HG03139 (cell line): ENCODE measurements around the gene RABEP2.
"Not testable (repeated sequence)": the region's sequence is repeated elsewhere in the genome, so short reads cannot be mapped to it uniquely, and the experiment has no call there.

Experiments
- ATAC-seq: cut with Tn5 transposase; IDR thresholded peaks from one replicate; pipeline ENCODE4 v1.9.1; 2021; ENCODE audit not compliant: unreplicated experiment

The RABEP2 gene

DNA sequence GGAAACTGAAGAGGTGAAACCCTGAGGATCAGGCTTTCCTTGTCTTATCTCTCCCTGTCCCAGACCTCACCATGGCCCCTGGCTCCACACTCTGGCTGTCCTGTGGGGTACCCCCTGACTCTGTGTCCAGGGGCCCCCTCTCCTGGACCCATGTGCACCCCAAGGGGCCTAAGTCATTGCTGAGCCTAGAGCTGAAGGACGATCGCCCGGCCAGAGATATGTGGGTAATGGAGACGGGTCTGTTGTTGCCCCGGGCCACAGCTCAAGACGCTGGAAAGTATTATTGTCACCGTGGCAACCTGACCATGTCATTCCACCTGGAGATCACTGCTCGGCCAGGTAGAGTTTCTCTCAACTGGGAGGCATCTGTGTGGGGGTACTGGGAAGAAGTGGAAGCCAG lies 8.1 kb upstream of the RABEP2 start:
- ATAC-seq = no peak

DNA sequence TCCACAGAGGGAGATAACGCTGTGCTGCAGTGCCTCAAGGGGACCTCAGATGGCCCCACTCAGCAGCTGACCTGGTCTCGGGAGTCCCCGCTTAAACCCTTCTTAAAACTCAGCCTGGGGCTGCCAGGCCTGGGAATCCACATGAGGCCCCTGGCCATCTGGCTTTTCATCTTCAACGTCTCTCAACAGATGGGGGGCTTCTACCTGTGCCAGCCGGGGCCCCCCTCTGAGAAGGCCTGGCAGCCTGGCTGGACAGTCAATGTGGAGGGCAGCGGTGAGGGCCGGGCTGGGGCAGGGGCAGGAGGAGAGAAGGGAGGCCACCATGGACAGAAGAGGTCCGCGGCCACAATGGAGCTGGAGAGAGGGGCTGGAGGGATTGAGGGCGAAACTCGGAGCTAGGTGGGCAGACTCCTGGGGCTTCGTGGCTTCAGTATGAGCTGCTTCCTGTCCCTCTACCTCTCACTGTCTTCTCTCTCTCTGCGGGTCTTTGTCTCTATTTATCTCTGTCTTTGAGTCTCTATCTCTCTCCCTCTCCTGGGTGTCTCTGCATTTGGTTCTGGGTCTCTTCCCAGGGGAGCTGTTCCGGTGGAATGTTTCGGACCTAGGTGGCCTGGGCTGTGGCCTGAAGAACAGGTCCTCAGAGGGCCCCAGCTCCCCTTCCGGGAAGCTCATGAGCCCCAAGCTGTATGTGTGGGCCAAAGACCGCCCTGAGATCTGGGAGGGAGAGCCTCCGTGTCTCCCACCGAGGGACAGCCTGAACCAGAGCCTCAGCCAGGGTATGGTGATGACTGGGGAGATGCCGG lies 7.5 kb upstream of the RABEP2 start:
- no peak for ATAC-seq

DNA sequence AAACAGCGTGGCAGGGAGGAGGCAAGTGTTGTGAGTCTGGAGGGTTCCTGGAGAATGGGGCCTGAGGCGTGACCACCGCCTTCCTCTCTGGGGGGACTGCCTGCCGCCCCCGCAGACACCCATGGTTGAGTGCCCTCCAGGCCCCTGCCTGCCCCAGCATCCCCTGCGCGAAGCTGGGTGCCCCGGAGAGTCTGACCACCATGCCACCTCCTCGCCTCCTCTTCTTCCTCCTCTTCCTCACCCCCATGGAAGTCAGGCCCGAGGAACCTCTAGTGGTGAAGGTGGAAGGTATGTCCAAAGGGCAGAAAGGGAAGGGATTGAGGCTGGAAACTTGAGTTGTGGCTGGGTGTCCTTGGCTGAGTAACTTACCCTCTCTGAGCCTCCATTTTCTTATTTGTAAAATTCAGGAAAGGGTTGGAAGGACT lies 6.8 kb upstream of the RABEP2 start, which contains the start of gene CD19:
CD19 (plus strand) TSS at position 171 of the 425 bp plus-strand sequence; CDS start at position 201, 30 bp downstream.
- ATAC-seq = no peak

DNA sequence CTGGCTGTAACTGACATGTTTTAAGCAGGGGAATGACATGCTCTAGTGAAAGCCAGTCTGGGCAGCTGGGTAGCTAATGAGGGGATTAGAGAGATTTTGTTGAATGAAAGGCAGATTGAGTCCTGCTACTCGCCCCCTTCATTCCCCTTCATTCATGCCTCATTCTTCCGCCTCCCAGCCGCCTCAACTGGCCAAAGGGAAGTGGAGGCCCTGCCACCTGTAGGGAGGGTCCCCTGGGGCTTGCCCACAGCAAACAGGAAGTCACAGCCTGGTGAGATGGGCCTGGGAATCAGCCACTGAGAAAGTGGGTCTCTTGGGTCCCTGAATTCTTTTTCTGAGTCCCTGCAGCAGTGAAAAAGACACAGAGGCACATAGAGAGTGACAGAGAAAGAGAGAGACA lies 5.6 kb upstream of the RABEP2 start:
- ATAC-seq = no peak

DNA sequence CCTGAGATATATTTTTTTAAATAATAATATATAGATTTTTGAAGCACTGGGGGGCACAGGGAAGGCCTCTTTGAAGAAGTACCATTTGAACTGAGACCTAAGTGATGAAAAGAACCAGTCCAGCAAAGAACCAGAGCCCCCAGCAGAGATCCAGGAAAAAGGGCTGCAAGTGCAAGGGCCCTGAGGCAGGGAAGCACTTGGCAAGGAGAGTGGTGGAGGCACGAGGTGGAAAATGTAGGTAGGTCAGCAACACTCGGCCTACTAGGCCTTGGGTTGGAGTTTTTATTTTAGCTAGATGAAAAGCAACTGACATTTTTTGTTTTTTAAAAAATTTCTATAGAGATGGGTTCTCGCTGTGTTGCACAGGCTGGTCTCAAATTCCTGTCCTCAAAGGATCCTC lies 5.2 kb upstream of the RABEP2 start:
- no peak for ATAC-seq

DNA sequence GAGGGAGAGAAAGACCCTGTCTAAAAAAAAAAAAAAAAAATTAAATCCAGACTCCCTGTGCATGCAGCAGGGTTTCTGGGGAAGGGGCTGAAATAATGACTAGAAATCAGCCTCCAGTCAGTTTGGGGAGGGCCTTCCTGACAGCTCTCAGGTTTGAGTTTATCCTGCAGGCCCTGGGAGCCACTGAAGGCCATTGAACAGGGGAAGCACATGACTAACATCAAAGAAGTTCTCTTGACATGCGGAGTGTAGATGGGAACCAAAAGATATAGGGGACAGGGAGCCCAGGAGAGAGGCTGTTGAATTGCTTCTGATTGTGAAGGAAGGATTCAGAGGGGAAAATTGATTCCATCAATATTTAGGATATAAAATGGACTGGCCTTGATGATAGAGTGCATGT lies 2.8 kb upstream of the RABEP2 start:
- no peak for ATAC-seq

DNA sequence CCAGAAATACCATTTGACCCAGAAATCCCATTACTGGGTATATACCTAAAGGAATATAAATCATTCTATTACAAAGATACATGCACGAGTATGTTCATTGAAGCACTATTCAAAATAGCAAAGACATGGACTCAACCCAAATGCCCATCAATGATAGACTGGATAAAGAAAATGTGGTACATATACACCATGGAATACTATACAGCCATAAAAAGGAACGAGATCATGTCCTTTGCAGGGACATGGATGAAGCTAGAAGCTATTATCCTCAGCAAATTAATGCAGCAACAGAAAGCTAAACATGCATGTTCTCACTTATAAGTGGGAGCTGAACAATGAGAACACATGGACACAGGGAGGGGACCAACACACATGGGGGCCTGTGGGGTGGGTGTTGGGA lies 1.2 kb upstream of the RABEP2 start:
- not testable (repeated sequence) for ATAC-seq

DNA sequence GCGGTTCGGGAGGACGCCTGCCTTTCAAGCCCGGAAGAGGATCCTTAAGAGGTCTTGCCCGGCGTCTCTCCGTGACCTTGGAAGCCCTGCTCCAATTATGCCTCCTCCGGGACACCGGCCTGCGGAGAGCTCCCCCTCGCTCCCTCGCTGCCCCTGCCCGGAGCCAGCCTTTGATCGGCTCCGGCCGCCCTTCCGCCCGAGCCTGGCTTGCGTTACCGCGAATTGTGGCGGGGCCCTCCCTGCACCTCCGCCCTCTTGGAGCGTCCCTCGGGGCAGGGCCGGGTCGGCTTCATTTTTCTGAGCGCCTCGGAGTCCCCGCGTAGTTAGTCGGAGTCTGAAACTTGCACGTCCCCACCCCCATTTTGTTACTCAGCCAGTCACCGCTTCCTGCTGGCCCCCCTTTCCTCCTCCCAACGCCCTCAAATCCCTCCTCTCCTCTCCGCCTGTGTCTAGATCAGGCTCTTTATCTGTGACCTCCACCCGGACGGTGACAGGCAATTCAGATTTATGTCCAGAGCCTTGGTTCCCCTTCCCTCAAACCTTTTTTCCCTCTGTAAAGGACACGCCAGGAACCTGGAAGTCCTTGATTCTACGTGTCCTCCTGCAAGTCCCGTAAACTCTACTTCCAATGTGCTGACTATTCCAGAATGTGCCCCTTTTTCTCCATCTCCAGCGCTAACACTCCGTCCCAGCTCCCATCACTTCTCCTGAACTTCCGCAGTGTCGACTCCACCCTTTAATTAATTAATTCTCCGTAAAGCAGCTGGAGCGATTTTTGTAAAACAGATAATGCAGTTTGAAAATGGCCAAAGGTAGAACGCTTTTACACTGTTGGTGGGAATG lies 569 bp upstream of the RABEP2 start:
- ATAC-seq = peak; percentile 28

DNA sequence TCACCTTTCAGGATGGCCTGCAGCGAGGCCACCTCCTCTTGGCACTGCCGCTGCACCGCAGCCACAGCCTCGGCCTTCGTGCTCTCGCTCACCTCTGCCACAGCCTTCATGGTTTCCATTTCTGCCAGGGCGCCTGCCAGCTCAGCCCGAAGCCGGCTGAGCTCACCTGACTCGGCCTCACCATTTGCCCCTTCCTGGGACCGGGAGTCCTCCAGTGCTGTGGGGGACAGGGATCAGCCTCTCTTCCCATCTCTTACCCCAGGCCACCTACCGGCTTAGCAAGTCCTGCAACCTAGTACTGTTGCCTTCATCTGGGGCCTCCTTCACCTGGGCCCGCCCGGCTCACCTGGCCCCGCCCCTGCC lies 658 bp downstream of the RABEP2 start:
- no peak for ATAC-seq

DNA sequence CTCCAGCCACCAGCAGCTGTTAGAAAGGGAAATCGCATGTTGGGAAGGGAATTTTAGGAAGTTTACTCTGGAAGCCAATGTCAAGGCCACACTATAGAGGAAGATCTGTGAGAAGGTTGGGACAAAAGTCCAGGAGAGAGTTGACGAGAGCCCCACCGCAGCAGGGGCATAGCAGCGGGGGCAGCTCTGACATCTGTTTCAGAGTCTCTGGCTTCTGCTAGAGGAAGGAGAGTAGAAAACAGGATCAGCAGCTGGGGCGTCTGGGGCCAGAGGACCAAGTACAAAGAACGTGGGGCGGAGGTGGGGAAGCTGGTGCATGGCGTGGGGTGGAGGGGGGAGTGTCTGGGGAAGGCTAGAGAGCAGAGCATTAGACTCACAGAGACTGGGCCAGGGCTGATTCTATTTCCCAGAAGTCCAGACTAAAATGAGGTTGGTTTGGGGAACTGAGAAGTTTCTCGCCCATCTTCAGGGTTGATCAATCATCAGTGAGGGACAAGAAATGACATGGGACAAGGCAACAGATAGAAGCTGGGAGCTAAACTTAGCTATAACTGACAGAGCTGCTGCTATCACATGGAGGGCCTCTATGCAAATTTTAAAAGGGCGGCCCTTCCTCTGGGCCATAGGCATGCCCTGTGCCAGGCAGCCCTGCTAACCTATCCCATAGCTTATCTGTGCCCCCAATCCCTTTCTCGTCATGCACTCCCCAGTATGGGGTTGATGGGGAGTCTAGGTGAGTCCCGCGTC lies 1.2 kb downstream of the RABEP2 start:
- peak; percentile 34 for ATAC-seq

DNA sequence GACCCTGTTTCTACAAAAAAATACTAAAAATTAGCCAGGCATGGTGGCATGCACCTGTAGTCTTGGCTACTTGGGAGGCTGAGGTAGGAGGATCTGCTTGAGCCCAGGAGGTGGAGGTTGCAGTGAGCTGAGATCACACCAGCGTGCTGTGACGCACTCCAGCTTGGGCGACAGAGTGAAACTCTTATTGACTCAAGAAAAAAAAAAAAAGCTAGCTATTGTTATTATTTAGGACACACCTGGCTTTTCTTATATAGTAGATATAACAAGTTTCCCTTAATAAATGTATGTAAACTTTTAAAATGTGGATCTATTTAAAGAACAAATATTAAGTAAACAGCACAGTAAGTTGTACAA lies 1.8 kb downstream of the RABEP2 start:
- no peak for ATAC-seq

DNA sequence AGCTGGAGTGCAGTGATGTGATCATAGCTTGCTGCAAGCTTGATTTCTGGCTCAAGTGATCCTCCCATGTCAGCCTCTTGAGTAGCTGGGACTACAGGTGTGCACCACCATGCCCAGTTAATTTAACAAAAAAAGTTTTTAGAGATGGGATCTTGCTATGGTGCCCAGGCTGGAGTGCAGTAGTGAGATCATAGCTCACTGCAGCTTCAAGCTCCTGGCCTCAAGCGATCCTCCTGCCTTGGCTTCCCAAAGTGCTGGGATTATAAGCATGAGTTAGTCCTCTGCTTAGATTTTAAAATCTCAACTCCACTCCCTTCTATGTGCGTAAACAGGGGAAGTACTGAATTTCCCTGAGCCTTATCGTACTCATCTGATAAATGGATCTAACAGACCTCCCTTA lies 6.3 kb downstream of the RABEP2 start:
- no peak for ATAC-seq

DNA sequence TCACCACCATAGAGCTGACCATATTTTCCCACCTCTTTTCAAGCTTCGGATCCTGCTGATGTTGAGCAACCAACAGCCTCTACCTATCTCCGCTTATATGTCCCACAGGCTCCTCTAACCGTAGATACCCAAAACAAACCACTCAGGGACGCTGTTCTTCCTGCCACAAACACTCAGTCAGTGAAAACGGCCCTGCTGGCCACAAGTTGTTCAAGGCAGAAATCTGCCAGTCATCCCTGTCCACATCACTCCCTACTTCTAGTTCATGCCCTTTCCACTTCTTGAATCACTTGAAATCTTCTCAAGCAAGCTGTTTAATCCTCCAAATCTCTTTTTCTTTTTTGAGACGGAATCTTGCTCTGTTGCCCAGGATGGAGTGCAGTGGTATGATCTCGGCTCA lies 7.9 kb downstream of the RABEP2 start:
- ATAC-seq = no peak

DNA sequence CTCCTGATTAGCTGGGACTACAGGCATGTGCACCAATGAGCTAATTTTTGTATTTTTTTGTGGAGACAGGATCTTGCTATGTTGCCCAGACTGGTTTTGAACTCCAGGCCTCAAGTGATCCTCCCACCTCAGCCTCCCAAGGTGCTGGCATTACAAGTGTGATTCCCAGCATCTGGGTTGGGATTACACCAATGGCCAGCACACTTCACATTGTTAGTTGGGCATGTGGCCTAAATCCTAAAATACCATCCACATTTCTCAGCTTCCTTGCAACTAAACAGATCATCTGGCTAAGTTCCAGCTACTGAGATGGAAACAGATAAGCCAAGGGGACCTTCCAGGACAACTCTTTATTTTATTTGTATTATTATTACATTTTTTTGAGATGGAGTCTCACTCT lies 9.9 kb downstream of the RABEP2 start:
- no peak for ATAC-seq

DNA sequence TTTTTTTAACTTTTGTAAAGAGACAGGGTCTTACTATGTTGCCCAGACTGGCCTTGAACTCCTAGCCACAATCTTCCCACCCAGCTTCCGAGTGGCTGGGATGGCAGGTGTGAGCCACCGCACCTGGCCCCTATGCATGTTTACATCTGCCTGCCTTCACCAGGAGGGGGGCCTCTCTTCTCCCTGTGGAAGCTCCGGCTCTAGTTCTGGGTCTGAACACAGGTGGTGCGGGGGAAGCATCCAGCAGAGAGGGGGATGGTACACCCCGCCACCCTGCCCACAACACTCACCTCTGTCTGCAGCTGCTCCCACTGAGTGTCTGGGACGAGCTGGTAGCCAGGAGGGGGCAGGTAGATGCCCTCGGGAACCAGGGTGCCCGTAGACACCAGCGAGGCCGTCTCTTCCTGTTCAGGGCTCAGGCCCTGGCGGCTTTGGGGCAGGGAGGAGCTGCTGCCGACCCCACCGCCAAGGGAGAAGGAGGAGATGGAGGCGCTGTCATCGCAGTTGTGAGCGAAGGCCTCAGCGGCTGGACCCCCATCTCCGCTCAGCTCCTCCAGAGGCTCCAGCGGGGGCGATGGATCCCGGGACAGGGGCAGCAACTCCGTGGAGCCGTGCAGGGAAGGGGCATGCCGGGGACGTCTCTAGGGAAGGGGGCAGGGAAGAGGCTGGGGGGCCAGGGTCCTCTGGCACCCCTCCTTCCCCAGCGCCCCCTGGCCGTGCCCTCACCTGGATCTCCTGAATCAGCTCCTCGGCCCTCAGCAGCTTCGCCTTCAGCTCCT lies 10.9 kb downstream of the RABEP2 start:
- no peak for ATAC-seq

DNA sequence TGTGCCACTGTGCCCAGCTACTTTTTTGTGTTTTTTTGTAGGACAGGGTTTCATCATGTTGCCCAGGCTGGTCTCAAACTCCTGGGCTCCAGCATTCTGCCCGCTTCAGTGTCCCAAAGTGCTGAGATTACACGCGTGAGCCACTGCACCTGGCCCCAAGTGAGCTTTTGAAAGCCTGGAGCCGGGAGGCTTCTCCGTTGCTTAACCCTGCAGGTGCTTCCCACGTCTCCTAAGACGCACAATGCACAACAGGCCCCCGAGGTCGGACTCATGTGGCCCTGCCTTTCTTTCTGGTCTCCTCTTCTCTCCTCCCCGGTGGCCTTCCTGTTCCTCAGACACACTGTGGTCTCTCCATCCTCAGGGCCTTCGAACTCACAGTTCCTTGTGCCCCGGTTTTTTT lies 12.5 kb downstream of the RABEP2 start:
- no peak for ATAC-seq

DNA sequence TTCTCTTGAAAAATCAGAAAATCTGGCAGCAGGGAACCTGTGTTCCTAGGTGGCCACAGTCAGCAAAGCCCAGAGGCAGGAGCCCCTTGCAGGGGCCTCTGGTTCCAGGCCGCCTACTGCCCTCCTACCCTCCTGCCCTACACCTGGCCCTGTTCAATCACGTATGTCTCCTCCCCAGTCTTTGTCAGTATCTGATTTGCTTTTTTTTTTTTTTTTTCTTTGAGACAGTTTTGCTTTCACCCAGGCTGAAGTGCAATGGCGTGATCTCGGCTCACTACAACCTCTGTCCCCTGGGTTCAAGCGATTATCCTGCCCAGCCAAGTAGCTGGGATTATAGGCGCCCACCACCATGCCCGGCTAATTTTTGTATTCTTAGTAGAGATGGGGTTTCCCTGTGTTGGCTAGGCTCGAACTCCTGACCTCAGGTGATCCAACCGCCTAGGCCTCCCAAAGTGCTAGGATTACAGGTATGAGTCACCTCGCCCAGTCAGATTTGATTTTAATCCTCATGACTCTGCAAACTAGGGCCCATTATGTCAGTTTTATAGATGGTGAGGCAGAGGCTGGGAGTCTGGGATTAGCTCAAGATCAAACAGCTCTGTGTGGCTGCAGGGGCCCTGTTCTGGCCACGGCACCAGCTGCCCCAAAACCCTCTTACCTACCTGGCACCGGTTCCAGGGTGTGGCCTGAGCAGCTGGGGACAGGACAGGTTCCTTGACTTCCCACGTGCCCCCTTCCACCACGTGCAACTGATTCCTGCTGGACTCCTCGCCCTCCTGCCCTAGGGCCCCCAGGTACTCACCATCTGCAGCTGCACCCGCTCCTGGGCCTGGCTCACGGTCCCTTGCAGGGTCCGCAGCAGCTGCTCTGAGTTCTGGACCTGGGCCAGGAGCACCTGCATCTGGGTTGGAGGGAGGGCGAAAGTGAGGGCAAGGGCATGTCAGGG lies 14.7 kb downstream of the RABEP2 start:
- no peak for ATAC-seq

DNA sequence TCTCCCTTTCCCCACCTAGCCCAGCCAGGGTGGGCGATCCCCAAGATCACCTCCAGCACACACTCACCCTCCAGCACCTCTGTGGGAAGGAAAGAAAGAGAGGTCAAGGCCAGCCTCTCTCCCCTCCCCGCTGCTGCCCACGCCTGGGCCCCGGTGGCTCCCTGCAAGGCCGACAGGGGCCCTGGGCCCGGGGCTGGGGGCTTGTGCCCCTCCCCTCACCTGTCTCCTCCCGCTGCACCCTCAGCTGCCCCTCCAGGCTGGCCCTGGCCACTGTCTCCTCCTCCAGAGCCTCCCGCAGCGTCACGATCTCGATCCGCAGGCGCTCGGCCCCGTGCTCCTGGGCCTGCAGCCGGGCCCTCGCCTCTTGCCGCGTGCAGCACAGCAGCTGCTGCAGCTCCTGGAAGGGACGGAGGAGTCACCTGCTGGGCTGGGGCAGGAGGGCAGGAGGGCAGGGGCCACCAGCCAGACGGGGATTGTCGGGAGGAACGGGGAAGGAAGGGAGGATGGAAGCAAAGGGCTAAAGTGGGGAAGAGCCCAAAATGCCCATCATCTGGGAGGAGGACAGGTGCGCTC lies 19.2 kb downstream of the RABEP2 start:
- no peak for ATAC-seq

DNA sequence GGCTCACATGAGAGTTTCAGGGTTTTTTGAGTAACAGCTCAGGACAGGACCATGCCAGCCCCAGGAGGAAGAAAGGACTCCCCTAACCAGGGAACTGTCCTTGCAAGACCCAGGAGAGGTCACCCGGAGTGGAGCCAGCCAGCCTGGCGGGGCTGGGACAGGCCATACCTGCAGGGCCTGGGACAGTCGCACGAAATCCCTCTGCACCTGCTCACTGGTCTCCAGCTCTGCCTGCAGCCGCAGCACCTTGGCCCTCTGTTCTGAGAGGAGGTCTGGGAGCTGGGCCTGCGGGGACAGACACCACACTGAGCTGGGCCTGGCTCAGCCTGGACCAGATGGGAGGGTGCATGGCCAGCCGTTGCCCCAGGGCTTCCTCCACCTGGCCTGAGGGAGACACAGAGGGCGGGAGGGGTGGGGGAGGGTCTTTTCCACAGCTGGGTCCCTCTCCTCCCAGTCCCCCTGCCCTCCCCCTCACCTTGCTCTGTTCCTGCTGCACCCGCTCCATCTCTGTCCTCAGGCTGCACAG lies 19.7 kb downstream of the RABEP2 start:
- ATAC-seq = no peak
